ENCODE results near the gene GTPBP10. TPM values are rescaled to one million over a fixed set of nuclear protein-coding genes. Genes with fewer than 3 reads are reported as not detected.

The GTPBP10 gene
- total and polyA plus RNA-seq, 5 donors from 2014 or later = 27.2 to 49.1 (median 37.3) TPM

- DNase-seq (no peak), ATAC-seq (ENCODE audit: low read depth in 2 of 2) (no peak)
- peak overlapping the region; percentile 98 for H3K4me3 ChIP-seq (ENCODE audit: low read depth, low read length)
- peaks cover 5 to 8% of the 10 kb centered on the region in 2 experiments for H3K9me3 ChIP-seq (ENCODE audit: control insufficient read depth in 2 of 2, low read length in 2 of 2)
- Mint-ChIP-seq H3K4me3 (peak overlapping the region; percentile 88 to 97 (median 91)), H3K4me1 (peaks cover 4 to 22% (median 14%) of the 10 kb centered on the region in 4 donors), H3K27ac (peak overlapping the region; percentile 57 to 95 (median 87)), H3K27me3 (peaks cover 10% of the 10 kb centered on the region), H3K36me3 (peaks cover 2% of the 10 kb centered on the region), H3K9me3 (peaks cover 0 to 20% (median 7%) of the 10 kb centered on the region in 7 donors)
- no peaks in the 10 kb centered on the region for H3K36me3 ChIP-seq (ENCODE audit: control insufficient read depth, insufficient read depth, low read length)
- no peaks in the 10 kb centered on the region for H3K27me3 ChIP-seq (ENCODE audit: control insufficient read depth, insufficient read depth, low read length)
- peaks cover 21% of the 10 kb centered on the region for H3K4me1 ChIP-seq (ENCODE audit: control insufficient read depth, insufficient read depth, low read length, poor library complexity, severe bottlenecking)
- peak overlapping the region; percentile 65 for H3K27ac ChIP-seq (ENCODE audit: insufficient read depth, low read length, poor library complexity, severe bottlenecking)
Measured at GRCh38 chr7:90402785-90403173, 56.3 kb downstream of the GTPBP10 start.

GRCh38 chr7:90403174-90404113, 56.9 kb downstream of the GTPBP10 start, which contains the start of gene CLDN12:
CLDN12 (plus strand) TSS chr7:90403461; CDS start chr7:90412677, 9,216 bp downstream.
- no peaks in the 10 kb centered on the region for H3K36me3 ChIP-seq (ENCODE audit: control insufficient read depth, insufficient read depth, low read length)
- H3K4me1 ChIP-seq (ENCODE audit: control insufficient read depth, insufficient read depth, low read length, poor library complexity, severe bottlenecking) = peaks cover 21% of the 10 kb centered on the region
- peak within 1 kb of the TSS; percentile 65 for H3K27ac ChIP-seq (ENCODE audit: insufficient read depth, low read length, poor library complexity, severe bottlenecking)
- peaks cover 5 to 8% of the 10 kb centered on the region in 2 experiments for H3K9me3 ChIP-seq (ENCODE audit: control insufficient read depth in 2 of 2, low read length in 2 of 2)
- Mint-ChIP-seq H3K27me3 (peaks cover 10% of the 10 kb centered on the region), H3K36me3 (peaks cover 4% of the 10 kb centered on the region), H3K27ac (peak within 1 kb of the TSS; percentile 57 to 95 (median 87)), H3K4me3 (peak within 1 kb of the TSS; percentile 88 to 97 (median 91)), H3K9me3 (peaks cover 0 to 17% (median 7%) of the 10 kb centered on the region in 7 donors), H3K4me1 (peaks cover 5 to 22% (median 14%) of the 10 kb centered on the region in 4 donors)
- no peaks in the 10 kb centered on the region for H3K27me3 ChIP-seq (ENCODE audit: control insufficient read depth, insufficient read depth, low read length)
- ATAC-seq (ENCODE audit: low read depth in 2 of 2) = peak; percentile 91 to 96
- H3K4me3 ChIP-seq (ENCODE audit: low read depth, low read length) = peak within 1 kb of the TSS; percentile 98
- peak; percentile 62 to 84 (median 76) for DNase-seq

- Histone ChIP-seq H3K27ac (ENCODE audit: insufficient read depth, low read length, poor library complexity, severe bottlenecking) (no peak overlapping the region), H3K36me3 (ENCODE audit: control insufficient read depth, insufficient read depth, low read length) (no peaks in the 10 kb centered on the region), H3K9me3 (ENCODE audit: control insufficient read depth in 2 of 2, low read length in 2 of 2) (peaks cover 0 to under 1% of the 10 kb centered on the region in 2 experiments), H3K4me3 (ENCODE audit: low read depth, low read length) (peak overlapping the region; percentile 98), H3K27me3 (ENCODE audit: control insufficient read depth, insufficient read depth, low read length) (no peaks in the 10 kb centered on the region), H3K4me1 (ENCODE audit: control insufficient read depth, insufficient read depth, low read length, poor library complexity, severe bottlenecking) (peaks cover 21% of the 10 kb centered on the region)
- H3K4me3 Mint-ChIP-seq = peak overlapping the region in 3 of 4 donors; percentile 88 to 97 (median 90)
- peaks cover 0 to 9% (median 6%) of the 10 kb centered on the region in 7 donors for H3K9me3 Mint-ChIP-seq
- ATAC-seq (ENCODE audit: low read depth in 2 of 2) = no peak
- DNase-seq = no peak
- peaks cover 5 to 22% (median 14%) of the 10 kb centered on the region in 4 donors for H3K4me1 Mint-ChIP-seq
- H3K27ac Mint-ChIP-seq = peak overlapping the region in 1 of 3 donors; percentile 87
- peaks cover 8% of the 10 kb centered on the region for H3K36me3 Mint-ChIP-seq
- H3K27me3 Mint-ChIP-seq = peaks cover 10% of the 10 kb centered on the region
Measured at GRCh38 chr7:90404777-90405176, 58.3 kb downstream of the GTPBP10 start.

- no peaks in the 10 kb centered on the region for H3K9me3 Mint-ChIP-seq
- H3K36me3 Mint-ChIP-seq = peaks cover 9% of the 10 kb centered on the region
- peak overlapping the region in 1 of 4 donors; percentile 19 for H3K4me3 Mint-ChIP-seq
- DNase-seq = no peak
- no peaks in the 10 kb centered on the region for H3K27me3 ChIP-seq (ENCODE audit: control insufficient read depth, insufficient read depth, low read length)
- no peak overlapping the region for H3K4me3 ChIP-seq (ENCODE audit: low read depth, low read length)
- peaks cover 9 to 22% (median 13%) of the 10 kb centered on the region in 4 donors for H3K4me1 Mint-ChIP-seq
- no peaks in the 10 kb centered on the region for H3K9me3 ChIP-seq (ENCODE audit: control insufficient read depth in 2 of 2, low read length in 2 of 2)
- no peaks in the 10 kb centered on the region for H3K36me3 ChIP-seq (ENCODE audit: control insufficient read depth, insufficient read depth, low read length)
- no peak overlapping the region for H3K27ac ChIP-seq (ENCODE audit: insufficient read depth, low read length, poor library complexity, severe bottlenecking)
- no peak overlapping the region for H3K27ac Mint-ChIP-seq
- no peak for ATAC-seq (ENCODE audit: low read depth in 2 of 2)
- peaks cover 10% of the 10 kb centered on the region for H3K27me3 Mint-ChIP-seq
- H3K4me1 ChIP-seq (ENCODE audit: control insufficient read depth, insufficient read depth, low read length, poor library complexity, severe bottlenecking) = peaks cover 21% of the 10 kb centered on the region
Measured at GRCh38 chr7:90407484-90407821, 60.9 kb downstream of the GTPBP10 start.

- H3K4me3 Mint-ChIP-seq = no peak overlapping the region
- no peaks in the 10 kb centered on the region for H3K9me3 ChIP-seq (ENCODE audit: control insufficient read depth in 2 of 2, low read length in 2 of 2)
- H3K4me1 ChIP-seq (ENCODE audit: control insufficient read depth, insufficient read depth, low read length, poor library complexity, severe bottlenecking) = peaks cover 17% of the 10 kb centered on the region
- no peaks in the 10 kb centered on the region for H3K36me3 ChIP-seq (ENCODE audit: control insufficient read depth, insufficient read depth, low read length)
- DNase-seq = no peak
- peaks cover 6% of the 10 kb centered on the region for H3K27me3 Mint-ChIP-seq
- no peak overlapping the region for H3K27ac Mint-ChIP-seq
- H3K27me3 ChIP-seq (ENCODE audit: control insufficient read depth, insufficient read depth, low read length) = no peaks in the 10 kb centered on the region
- peaks cover 9% of the 10 kb centered on the region for H3K36me3 Mint-ChIP-seq
- no peak overlapping the region for H3K4me3 ChIP-seq (ENCODE audit: low read depth, low read length)
- peaks cover 8 to 15% (median 10%) of the 10 kb centered on the region in 4 donors for H3K4me1 Mint-ChIP-seq
- no peak overlapping the region for H3K27ac ChIP-seq (ENCODE audit: insufficient read depth, low read length, poor library complexity, severe bottlenecking)
- no peaks in the 10 kb centered on the region for H3K9me3 Mint-ChIP-seq
- no peak for ATAC-seq (ENCODE audit: low read depth in 2 of 2)
Measured at GRCh38 chr7:90408142-90408541, 61.6 kb downstream of the GTPBP10 start.

- H3K27me3 ChIP-seq (ENCODE audit: control insufficient read depth, insufficient read depth, low read length) = no peaks in the 10 kb centered on the region
- no peak for ATAC-seq (ENCODE audit: low read depth in 2 of 2)
- no peak overlapping the region for H3K27ac Mint-ChIP-seq
- H3K27me3 Mint-ChIP-seq = no peaks in the 10 kb centered on the region
- H3K4me3 ChIP-seq (ENCODE audit: low read depth, low read length) = no peak overlapping the region
- H3K9me3 ChIP-seq (ENCODE audit: control insufficient read depth in 2 of 2, low read length in 2 of 2) = no peaks in the 10 kb centered on the region
- H3K9me3 Mint-ChIP-seq = no peaks in the 10 kb centered on the region
- H3K36me3 ChIP-seq (ENCODE audit: control insufficient read depth, insufficient read depth, low read length) = no peaks in the 10 kb centered on the region
- no peak overlapping the region for H3K4me3 Mint-ChIP-seq
- H3K4me1 Mint-ChIP-seq = peaks cover 0 to 9% (median 3%) of the 10 kb centered on the region in 4 donors
- H3K4me1 ChIP-seq (ENCODE audit: control insufficient read depth, insufficient read depth, low read length, poor library complexity, severe bottlenecking) = peaks cover 2% of the 10 kb centered on the region
- peaks cover 9% of the 10 kb centered on the region for H3K36me3 Mint-ChIP-seq
- DNase-seq = no peak
- no peak overlapping the region for H3K27ac ChIP-seq (ENCODE audit: insufficient read depth, low read length, poor library complexity, severe bottlenecking)
Measured at GRCh38 chr7:90409667-90410066, 63.2 kb downstream of the GTPBP10 start.

- DNase-seq = no peak
- Mint-ChIP-seq H3K9me3 (no peaks in the 10 kb centered on the region), H3K4me3 (no peak overlapping the region), H3K4me1 (peaks cover 0 to 9% (median 0%) of the 10 kb centered on the region in 4 donors), H3K27me3 (no peaks in the 10 kb centered on the region), H3K27ac (no peak overlapping the region), H3K36me3 (peaks cover 9% of the 10 kb centered on the region)
- Histone ChIP-seq H3K27me3 (ENCODE audit: control insufficient read depth, insufficient read depth, low read length) (no peaks in the 10 kb centered on the region), H3K9me3 (ENCODE audit: control insufficient read depth in 2 of 2, low read length in 2 of 2) (no peaks in the 10 kb centered on the region), H3K36me3 (ENCODE audit: control insufficient read depth, insufficient read depth, low read length) (no peaks in the 10 kb centered on the region), H3K27ac (ENCODE audit: insufficient read depth, low read length, poor library complexity, severe bottlenecking) (no peak overlapping the region), H3K4me3 (ENCODE audit: low read depth, low read length) (no peak overlapping the region), H3K4me1 (ENCODE audit: control insufficient read depth, insufficient read depth, low read length, poor library complexity, severe bottlenecking) (no peaks in the 10 kb centered on the region)
- no peak for ATAC-seq (ENCODE audit: low read depth in 2 of 2)
Measured at GRCh38 chr7:90411510-90411909, 65.0 kb downstream of the GTPBP10 start.

Data from CD4-positive, CD25-positive, alpha-beta regulatory T cell (primary cell).